HG03354 (cell line): ENCODE results near the gene GP1BB.
"Not testable (repeated sequence)": the region's sequence is repeated elsewhere in the genome, so short reads cannot be mapped to it uniquely, and the experiment has no call there.

Experiments used
- ATAC-seq: cut with Tn5 transposase; IDR thresholded peaks from one replicate; pipeline ENCODE4 v1.9.1; 2021; ENCODE audit warnings: mild to moderate bottlenecking; ENCODE audit not compliant: unreplicated experiment, poor library complexity, severe bottlenecking

Gene GP1BB

DNA sequence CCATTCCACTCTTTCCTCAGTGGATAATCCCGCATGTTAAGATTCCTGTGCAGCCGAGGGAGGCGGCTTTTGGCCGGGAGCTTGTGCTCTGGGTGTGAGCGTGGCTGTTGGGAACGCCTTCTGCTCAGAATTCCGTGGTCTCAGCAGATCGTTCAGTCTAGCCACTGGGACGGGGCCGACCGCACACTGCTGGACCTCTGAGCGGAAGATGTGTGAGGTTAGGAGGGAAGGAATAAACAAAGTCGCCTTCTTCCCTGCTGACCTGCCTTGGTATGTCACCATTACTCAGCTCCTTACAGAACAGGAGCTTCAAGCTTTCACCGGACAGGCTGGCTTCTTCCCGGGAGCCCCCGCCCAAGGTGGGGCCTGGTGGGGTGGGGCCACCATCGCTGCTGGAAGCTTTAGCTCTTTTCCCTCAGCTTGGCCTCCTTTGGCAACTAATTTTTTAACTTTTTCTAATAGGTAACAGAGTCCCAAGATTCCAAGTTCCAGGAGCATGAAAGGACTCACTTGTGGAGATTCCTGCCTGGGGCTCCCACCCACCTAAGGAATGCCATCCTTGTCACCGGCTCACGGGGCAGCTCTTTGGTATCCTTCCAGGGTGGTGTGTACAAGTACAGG, 31.5 kb upstream of the GP1BB start:
- no peak for ATAC-seq

- ATAC-seq: no peak
Observed at GRCh38 chr22:19693581-19693980, 29.8 kb upstream of the GP1BB start.

DNA sequence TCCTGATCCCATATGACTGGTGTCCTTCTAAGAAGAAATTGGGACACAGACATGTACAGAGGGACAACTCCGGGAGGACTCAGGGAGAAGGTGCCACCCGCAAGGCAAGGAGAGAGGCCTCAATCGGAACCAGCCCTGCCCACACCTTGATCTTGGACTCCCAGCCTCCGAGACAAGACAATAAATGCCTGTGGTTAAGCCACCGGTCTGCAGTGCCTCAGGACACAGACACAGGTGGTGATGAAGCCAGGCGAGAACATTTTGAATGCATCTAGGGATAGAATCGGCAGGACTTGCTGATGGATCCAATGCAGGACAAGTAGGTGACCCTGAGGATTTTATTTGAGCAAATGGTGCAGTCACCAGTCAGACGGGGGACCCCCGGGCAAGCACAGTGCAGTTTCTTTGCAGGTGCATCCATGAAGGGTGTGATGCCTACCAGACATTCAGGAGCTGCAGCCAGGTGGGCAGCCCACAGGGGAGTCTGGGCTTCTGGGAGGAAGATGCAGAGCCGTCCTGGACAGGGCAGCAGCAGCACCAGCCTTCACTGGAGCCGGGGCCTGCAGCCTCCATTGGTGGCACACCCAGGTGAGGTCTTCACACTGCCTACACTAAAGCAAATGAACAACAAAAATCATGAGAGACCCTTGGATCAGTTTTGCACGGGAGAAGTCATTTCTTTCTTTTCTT, 29.2 kb upstream of the GP1BB start:
- ATAC-seq: no peak

DNA sequence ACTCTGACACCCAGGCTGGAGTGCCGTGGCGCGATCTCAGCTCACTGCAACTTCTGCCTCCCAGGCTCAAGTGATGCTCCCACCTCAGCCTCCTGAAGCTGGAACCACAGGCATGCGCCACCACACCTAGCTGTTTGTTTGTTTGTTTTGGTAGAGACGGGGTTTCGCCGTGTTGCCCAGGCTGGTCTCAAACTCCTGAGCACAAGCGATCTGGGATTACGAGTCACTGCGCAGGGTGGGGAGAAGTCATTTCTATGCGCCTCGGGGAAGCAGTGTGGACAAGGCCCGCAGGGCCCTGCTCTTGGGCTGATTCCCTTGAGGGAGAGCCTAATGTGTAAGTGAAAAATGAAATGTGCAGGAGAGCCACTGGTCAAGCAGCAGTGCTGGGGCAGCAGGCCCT, 28.6 kb upstream of the GP1BB start:
- no peak for ATAC-seq

GRCh38 chr22:19696504-19697276, 26.6 kb upstream of the GP1BB start:
- no peak for ATAC-seq

DNA sequence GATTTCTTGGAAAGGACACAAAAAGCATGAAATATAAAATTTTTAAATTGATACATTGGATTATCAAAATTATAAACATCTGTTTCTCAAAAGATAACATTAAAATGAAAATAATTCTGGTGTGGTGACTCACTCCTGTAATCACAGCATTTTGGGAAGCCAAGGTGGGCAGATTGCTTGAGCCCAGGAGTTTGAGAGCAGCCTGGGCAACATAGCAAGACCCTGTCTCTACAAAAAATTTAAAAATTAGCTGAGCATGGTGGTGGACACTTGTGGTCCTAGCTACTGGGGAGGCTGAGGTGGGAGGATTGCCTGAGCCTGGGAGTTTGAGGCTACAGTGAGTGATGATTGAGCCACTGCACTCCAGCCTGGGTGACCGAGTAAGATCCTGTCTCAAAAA, 25.5 kb upstream of the GP1BB start:
- ATAC-seq: not testable (repeated sequence)

GRCh38 chr22:19700790-19701419, 22.4 kb upstream of the GP1BB start:
- ATAC-seq: no peak

GRCh38 chr22:19701420-19702145, 21.8 kb upstream of the GP1BB start:
- ATAC-seq: no peak

- ATAC-seq: no peak
Observed at GRCh38 chr22:19703869-19704268, 19.5 kb upstream of the GP1BB start.

GRCh38 chr22:19704355-19705015, 18.9 kb upstream of the GP1BB start:
- ATAC-seq: no peak

- ATAC-seq: no peak
Observed at GRCh38 chr22:19705181-19705934, 18.0 kb upstream of the GP1BB start.

DNA sequence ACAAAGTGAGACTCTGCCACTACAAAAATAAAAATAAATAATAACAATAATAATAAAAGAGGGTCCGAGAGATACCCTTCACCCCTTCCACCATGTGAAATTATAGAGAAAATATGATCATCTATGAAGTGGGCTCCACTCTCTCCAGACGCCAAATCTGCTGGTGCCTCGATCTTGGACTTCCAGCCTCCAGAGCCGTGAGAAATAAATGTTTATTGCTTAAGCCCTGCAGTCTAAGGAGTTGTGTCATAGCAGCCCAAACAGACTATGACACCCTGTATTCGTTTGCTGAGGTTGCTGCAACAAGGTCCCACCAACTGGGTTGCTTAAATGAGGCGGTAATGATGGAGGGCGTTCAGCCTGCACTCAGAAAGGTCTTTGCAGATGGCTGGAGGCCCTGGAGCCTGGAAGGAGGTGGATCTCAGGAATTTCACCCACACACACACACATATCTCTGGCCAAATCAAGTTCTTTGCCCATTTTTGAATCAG, 16.6 kb upstream of the GP1BB start:
- ATAC-seq: no peak

GRCh38 chr22:19707347-19708290, 15.7 kb upstream of the GP1BB start:
- ATAC-seq: no peak

DNA sequence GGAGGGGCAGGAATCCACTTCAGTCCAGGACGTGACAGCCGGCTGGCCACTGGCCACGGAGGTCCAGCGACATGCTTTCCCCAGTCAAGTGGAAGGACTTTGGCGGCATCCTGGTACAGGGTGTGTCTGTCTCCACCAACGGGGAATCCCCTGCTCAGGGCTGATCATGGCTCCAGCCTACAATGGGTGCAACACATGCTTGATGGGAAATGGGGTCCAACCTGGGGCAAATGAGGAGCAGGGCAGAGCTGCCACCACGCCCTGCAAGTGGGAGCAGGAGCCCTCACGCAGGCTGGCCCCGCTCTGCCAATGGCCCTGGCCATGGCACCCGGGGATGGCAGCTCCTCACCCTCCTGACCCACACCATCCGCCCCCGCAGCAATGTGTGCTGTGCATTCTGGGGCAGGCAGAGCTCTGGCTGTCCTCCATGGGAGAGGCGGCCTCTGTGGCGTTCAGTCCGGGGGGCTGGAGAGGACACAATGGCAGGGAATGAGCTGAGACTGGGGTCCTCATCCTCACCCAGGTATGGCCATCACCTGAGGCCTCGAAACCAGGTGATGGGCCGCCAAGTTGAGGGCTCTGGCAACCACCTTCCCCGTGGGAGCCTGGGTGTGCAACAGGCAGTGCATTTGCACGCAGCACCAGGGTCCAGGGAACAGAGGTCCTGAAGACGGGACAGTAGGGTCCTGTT, 14.9 kb upstream of the GP1BB start:
- no peak for ATAC-seq

GRCh38 chr22:19709063-19709769, 14.1 kb upstream of the GP1BB start:
- ATAC-seq: no peak

DNA sequence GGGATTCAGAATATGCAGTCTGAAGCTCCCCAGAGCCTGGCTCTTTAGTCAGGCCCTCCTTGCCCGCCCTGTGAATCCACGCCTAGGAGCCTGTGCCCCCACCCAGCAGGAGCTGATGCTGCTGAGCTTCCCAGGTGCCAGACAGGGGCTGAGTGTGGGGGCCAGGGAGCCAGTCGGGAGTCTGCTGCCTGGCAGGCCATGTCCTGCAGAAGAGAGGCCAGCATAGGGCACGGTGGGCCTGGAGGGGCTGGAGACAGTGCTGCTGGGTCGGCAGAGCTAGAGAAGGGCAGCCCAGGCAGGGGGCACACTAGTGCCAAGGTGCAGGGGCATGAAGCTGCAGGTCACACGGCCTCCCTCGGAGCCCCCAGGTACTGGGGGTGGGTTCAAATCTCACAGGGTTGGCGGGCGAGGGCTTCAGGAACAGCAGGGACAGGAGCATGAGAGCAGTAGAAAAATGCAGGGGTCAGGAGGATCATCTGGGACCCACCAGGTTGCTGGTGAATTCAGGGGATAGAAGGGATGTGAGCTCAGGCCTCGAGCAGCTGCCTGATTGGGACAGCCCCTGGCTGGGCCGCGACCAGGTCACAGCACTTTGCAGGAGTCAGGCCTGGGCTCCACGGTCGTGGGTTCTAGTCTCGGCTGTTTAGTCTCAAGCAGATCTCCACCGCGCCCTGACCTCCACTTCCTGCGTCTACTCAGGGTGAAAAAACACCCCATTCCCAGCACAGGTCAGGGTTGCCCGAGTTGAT, 13.1 kb upstream of the GP1BB start:
- ATAC-seq: no peak
